Neural progenitor cell (in vitro differentiated cells): ENCODE results near the gene SLC2A10. TPM values are rescaled to one million over a fixed set of nuclear protein-coding genes. Genes with fewer than 3 reads are reported as not detected.

Experiments
- DNase-seq: peaks from one replicate; pipeline ENCODE4 v3.0.0-alpha.2; 2016; ENCODE audit warnings: low spot score
- H2AFZ ChIP-seq: fragments of 200-600 bp; sonication (generic); replicated peaks from 2 replicates; pipeline ENCODE4 v1.6.1; 2016; ENCODE audit warnings: antibody characterized with exemption
- H3F3A ChIP-seq: fragments of 200-600 bp; sonication (generic); 2 replicates; pipeline ENCODE4 v1.6.1; 2016; ENCODE audit warnings: antibody characterized with exemption, low read depth
- H3K27ac ChIP-seq: fragments of 200-600 bp; sonication (generic); 2 replicates; pipeline ENCODE4 v1.5.1; 2016; ENCODE audit warnings: mild to moderate bottlenecking
- H3K27me3 ChIP-seq: fragments of 200-600 bp; sonication (generic); 2 replicates; pipeline ENCODE4 v1.6.1; 2016; ENCODE audit warnings: mild to moderate bottlenecking, moderate library complexity
- H3K36me3 ChIP-seq: fragments of 200-600 bp; sonication (generic); 2 replicates; pipeline ENCODE4 v1.5.1; 2016
- H3K4me1 ChIP-seq: fragments of 200-600 bp; sonication (generic); 2 replicates; pipeline ENCODE4 v1.6.1; 2016; ENCODE audit warnings: mixed run types
- H3K4me2 ChIP-seq: fragments of 200-600 bp; sonication (generic); 2 replicates; pipeline ENCODE4 v1.6.1; 2016
- H3K4me3 ChIP-seq: fragments of 200-600 bp; sonication (generic); 2 replicates; pipeline ENCODE4 v1.5.1; 2016
- H3K79me2 ChIP-seq: fragments of 200-600 bp; sonication (generic); 2 replicates; pipeline ENCODE4 v1.6.1; 2016; ENCODE audit warnings: low read depth
- H3K9ac ChIP-seq: fragments of 200-600 bp; sonication (generic); 2 replicates; pipeline ENCODE4 v1.6.1; 2016
- H3K9me3 ChIP-seq: fragments of 200-600 bp; sonication (generic); 2 replicates; pipeline ENCODE4 v1.5.1; 2016; ENCODE audit warnings: low read depth
- H4K20me1 ChIP-seq: fragments of 200-600 bp; sonication (generic); 2 replicates; pipeline ENCODE4 v1.6.1; 2016; ENCODE audit warnings: low read depth
- H3K27ac Mint-ChIP-seq: 3 replicates; pipeline ENCODE4 v1.8.0; 2021; ENCODE audit warnings: mixed read lengths
- H3K27me3 Mint-ChIP-seq: 2 replicates; pipeline ENCODE4 v1.8.0; 2022; ENCODE audit warnings: low read depth, mild to moderate bottlenecking, inconsistent platforms, moderate library complexity, mixed read lengths; ENCODE audit not compliant: insufficient read depth
- H3K36me3 Mint-ChIP-seq: 3 replicates; pipeline ENCODE4 v1.8.0; 2021; ENCODE audit warnings: mixed read lengths
- H3K4me1 Mint-ChIP-seq: 3 replicates; pipeline ENCODE4 v1.8.0; 2021; ENCODE audit warnings: mixed read lengths
- H3K4me3 Mint-ChIP-seq: 3 replicates; pipeline ENCODE4 v1.8.0; 2021; ENCODE audit warnings: mild to moderate bottlenecking, moderate library complexity, mixed read lengths
- H3K9me3 Mint-ChIP-seq: 3 replicates; pipeline ENCODE4 v1.8.0; 2020; ENCODE audit warnings: mixed read lengths
- EZH2 ChIP-seq: fragments of 200-600 bp; sonication (generic); IDR thresholded peaks from 2 replicates; pipeline ENCODE4 v1.6.1; 2017; ENCODE audit warnings: antibody characterized with exemption, mild to moderate bottlenecking, moderate library complexity
- EZH2phosphoT487 ChIP-seq: fragments of 200-600 bp; sonication (generic); IDR thresholded peaks from 2 replicates; pipeline ENCODE4 v1.6.1; 2017; ENCODE audit warnings: antibody characterized with exemption
- total RNA-seq: library from RNA; depleted of rRNA; stranded (reverse); fragments of >200 nt; gene quantifications from 2 replicates; pipeline ENCODE4 v1.2.3, GENCODE V29; 2015; ENCODE audit warnings: low replicate concordance
- TF ChIP-seq, protein P1 (sequence below): fragments of 200-600 bp; sonication (generic); IDR thresholded peaks from 2 replicates; pipeline ENCODE4 v1.5.1; 2017; ENCODE audit warnings: antibody characterized with exemption, mild to moderate bottlenecking

Gene SLC2A10
- total RNA-seq, 1 donor from 2014 or later = 9.6 TPM

DNA sequence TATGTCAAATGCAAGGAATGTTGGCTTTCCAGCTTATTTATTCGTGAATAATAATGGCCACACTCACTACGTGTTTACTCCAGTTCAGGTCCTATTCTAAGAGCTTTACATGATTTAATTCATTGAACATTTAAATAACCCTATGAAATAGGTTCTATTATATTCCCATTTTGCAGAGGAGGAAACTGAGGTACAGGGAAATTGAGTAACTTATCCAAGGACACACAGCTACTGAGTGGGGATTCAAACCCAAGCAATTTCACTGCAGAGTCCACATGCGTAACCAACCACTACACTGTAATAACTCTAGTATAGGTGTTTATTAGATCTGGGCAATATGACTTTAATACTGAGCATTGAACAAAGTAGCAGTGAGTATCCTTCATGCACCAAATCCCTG lies 45.9 kb upstream of the SLC2A10 start:
- no peaks in the 10 kb centered on the region for H3K27me3 Mint-ChIP-seq
- no peak overlapping the region for H3K9ac ChIP-seq
- peaks cover 9% of the 10 kb centered on the region for H3K9me3 ChIP-seq
- H3K4me2 ChIP-seq = no peak overlapping the region
- no peaks in the 10 kb centered on the region for H4K20me1 ChIP-seq
- H3K36me3 Mint-ChIP-seq = peaks cover 29% of the 10 kb centered on the region
- DNase-seq = no peak
- H3K36me3 ChIP-seq = peaks cover 10% of the 10 kb centered on the region
- H3K79me2 ChIP-seq = no peaks in the 10 kb centered on the region
- H2AFZ ChIP-seq = no peak overlapping the region
- no peak overlapping the region for H3K4me3 ChIP-seq
- no peak overlapping the region for H3K27ac ChIP-seq
- no peak overlapping the region for H3K4me3 Mint-ChIP-seq
- H3K9me3 Mint-ChIP-seq = peaks cover 22% of the 10 kb centered on the region
- no peaks in the 10 kb centered on the region for H3K27me3 ChIP-seq
- no peaks in the 10 kb centered on the region for H3K4me1 ChIP-seq
- no peaks in the 10 kb centered on the region for H3F3A ChIP-seq
- no peak overlapping the region for H3K27ac Mint-ChIP-seq
- no peaks in the 10 kb centered on the region for H3K4me1 Mint-ChIP-seq
- TF ChIP-seq EZH2phosphoT487 (no peak), EZH2 (no peak)
- TF ChIP-seq, protein P1, sequence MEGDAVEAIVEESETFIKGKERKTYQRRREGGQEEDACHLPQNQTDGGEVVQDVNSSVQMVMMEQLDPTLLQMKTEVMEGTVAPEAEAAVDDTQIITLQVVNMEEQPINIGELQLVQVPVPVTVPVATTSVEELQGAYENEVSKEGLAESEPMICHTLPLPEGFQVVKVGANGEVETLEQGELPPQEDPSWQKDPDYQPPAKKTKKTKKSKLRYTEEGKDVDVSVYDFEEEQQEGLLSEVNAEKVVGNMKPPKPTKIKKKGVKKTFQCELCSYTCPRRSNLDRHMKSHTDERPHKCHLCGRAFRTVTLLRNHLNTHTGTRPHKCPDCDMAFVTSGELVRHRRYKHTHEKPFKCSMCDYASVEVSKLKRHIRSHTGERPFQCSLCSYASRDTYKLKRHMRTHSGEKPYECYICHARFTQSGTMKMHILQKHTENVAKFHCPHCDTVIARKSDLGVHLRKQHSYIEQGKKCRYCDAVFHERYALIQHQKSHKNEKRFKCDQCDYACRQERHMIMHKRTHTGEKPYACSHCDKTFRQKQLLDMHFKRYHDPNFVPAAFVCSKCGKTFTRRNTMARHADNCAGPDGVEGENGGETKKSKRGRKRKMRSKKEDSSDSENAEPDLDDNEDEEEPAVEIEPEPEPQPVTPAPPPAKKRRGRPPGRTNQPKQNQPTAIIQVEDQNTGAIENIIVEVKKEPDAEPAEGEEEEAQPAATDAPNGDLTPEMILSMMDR = no peak

DNA sequence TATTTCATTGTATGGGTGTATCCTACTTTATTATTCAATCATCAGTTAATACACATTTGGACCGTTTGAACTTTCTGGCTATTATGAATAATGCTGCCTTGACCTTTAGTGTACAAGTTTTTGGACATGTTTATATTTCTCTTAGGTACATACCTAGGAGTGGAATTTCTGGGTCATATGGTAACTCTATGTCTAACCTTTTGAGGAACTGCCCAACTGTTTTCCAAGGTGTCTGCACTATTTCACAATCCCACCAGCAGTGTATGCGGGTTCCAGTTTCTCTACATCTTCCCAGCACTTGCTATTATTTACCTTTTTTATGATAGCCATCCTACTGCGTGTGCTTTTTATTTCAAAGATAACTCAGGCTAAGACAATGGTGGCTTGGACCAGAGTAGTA lies 43.8 kb upstream of the SLC2A10 start:
- H3K27me3 ChIP-seq = no peaks in the 10 kb centered on the region
- no peaks in the 10 kb centered on the region for H3K4me1 ChIP-seq
- H3K9me3 ChIP-seq = peaks cover 4% of the 10 kb centered on the region
- H3K4me1 Mint-ChIP-seq = no peaks in the 10 kb centered on the region
- no peak overlapping the region for H3K27ac Mint-ChIP-seq
- H3K9ac ChIP-seq = no peak overlapping the region
- no peak overlapping the region for H2AFZ ChIP-seq
- H4K20me1 ChIP-seq = no peaks in the 10 kb centered on the region
- no peak overlapping the region for H3K4me3 ChIP-seq
- H3K9me3 Mint-ChIP-seq = peaks cover 20% of the 10 kb centered on the region
- H3K27ac ChIP-seq = no peak overlapping the region
- H3K27me3 Mint-ChIP-seq = no peaks in the 10 kb centered on the region
- peaks cover 27% of the 10 kb centered on the region for H3K36me3 Mint-ChIP-seq
- H3K4me2 ChIP-seq = no peak overlapping the region
- no peak for DNase-seq
- no peak overlapping the region for H3K4me3 Mint-ChIP-seq
- TF ChIP-seq, protein P1 = no peak
- no peak for TF ChIP-seq EZH2
- no peak for TF ChIP-seq EZH2phosphoT487
- H3K79me2 ChIP-seq = no peaks in the 10 kb centered on the region
- H3K36me3 ChIP-seq = peaks cover 4% of the 10 kb centered on the region
- no peaks in the 10 kb centered on the region for H3F3A ChIP-seq

DNA sequence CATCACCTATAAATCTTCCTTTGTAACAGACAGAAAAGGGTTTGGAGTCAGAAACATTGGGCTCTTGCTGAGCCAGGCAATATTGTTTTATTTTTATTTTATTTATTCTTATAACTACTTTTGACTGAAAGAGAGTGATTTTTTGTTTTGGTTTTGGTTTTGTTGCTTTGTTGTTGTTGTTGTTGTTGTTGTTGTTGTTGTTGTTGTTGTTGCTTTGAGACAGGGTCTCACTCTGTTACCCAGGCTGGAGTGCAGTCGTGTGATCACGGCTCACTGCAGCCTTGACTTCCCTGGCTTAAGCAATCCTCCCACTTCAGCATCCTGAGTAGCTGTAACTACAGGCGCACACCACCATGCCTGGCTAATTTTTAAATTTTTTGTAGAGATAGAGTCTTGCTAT lies 43.1 kb upstream of the SLC2A10 start:
- no peaks in the 10 kb centered on the region for H4K20me1 ChIP-seq
- H3K36me3 Mint-ChIP-seq = peaks cover 22% of the 10 kb centered on the region
- no peak overlapping the region for H3K4me2 ChIP-seq
- no peaks in the 10 kb centered on the region for H3K4me1 Mint-ChIP-seq
- H2AFZ ChIP-seq = no peak overlapping the region
- H3K79me2 ChIP-seq = no peaks in the 10 kb centered on the region
- H3F3A ChIP-seq = no peaks in the 10 kb centered on the region
- H3K4me3 ChIP-seq = no peak overlapping the region
- no peaks in the 10 kb centered on the region for H3K27me3 Mint-ChIP-seq
- no peak for DNase-seq
- H3K4me1 ChIP-seq = no peaks in the 10 kb centered on the region
- peaks cover 16% of the 10 kb centered on the region for H3K9me3 Mint-ChIP-seq
- H3K27ac ChIP-seq = no peak overlapping the region
- no peaks in the 10 kb centered on the region for H3K9me3 ChIP-seq
- H3K9ac ChIP-seq = no peak overlapping the region
- no peak overlapping the region for H3K27ac Mint-ChIP-seq
- no peak overlapping the region for H3K4me3 Mint-ChIP-seq
- no peaks in the 10 kb centered on the region for H3K36me3 ChIP-seq
- no peaks in the 10 kb centered on the region for H3K27me3 ChIP-seq
- TF ChIP-seq EZH2phosphoT487 = no peak
- TF ChIP-seq, protein P1 = no peak
- no peak for TF ChIP-seq EZH2
